ELR (cell line): Measurements from ENCODE around the gene ZNF148.

Source experiments
- DNase-seq: peaks from one replicate; pipeline ENCODE4 v3.0.0-alpha.2; 2015; ENCODE audit warnings: low read depth

ZNF148 gene

DNA sequence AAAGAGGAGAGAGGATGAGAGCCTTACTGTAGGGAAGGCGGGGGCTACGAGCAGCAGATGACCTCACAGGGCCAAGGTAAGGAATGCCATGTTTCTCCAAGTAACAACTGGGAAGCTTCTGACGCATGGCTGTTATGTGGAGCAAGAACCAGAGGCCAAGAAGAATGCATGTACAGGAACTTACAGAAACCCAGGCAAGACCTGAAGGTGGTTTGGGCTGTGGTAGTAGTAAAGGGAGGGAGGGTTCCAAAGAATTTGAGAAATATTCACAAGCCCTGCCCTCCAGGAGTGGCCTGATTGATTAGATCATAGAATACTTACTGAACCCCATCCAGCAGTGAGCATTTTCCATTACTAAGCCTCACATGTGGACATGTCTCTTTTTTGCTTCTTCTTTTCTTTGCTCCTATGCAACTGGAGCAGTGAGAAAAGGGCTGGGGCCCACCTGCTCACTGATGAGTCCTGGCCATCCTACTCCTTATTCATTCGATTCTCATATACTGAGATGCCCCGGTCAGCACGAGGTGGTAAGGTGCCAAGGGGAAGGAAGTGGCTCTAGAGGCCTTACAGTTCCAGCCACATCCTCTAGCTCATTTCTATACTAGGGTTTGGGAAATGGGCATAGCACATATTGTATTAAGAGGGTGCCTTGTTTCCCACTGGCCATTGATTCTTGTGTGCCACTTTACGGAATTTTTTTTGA lies 154.2 kb downstream of the ZNF148 start:
- DNase-seq = peak; percentile 28

DNA sequence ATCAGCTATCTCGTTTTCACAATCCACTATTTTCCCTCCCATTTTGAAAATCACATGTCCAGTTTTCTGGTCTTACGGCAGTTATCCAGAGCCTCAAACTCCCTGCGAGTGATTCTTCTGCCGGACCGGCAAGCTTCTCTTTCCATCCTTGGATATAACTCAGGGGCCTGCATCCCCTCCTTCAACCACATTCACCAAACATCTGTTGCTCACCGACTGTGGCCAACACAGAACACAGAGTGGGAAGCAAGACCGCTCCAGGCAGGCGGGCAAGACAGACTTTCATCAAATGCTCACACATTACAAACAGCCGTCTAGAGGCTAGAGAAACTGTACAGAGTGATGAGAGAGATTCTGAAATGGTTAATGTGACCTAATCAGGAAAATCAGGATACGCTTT lies 154.9 kb downstream of the ZNF148 start:
- no peak for DNase-seq

- DNase-seq = no peak
Measured at GRCh38 chr3:125219261-125219701, 155.8 kb downstream of the ZNF148 start.

- DNase-seq = peak; percentile 91
Measured at GRCh38 chr3:125214738-125215137, 160.4 kb downstream of the ZNF148 start.

DNA sequence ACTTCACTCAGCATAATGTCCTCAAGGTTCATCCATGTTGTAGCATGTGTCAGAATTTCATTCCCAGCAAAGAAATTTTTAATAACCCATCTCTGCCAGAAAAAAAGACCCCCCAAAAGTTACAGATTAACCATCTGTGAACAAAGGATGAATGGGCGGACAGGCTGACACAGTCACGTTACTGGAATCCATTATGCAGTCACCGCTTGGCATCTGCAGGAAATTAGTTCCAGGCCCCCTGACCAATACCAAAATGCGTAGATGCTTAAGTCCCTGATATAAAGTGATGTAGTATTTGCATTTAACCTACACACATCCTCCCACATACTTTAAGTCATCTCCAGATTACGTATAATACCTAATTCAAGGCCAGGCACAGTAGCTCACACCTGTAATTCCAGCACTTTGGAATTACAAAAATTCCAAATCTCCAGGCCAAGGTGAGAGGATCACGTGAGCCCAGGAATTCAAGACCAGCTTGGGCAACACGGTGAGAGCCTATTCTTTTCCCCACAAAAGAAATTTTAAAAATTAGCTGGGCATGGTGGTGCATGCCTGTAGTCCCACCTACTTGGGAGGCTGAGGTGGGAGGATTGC lies 161.1 kb downstream of the ZNF148 start:
- DNase-seq = peak; percentile 95

DNA sequence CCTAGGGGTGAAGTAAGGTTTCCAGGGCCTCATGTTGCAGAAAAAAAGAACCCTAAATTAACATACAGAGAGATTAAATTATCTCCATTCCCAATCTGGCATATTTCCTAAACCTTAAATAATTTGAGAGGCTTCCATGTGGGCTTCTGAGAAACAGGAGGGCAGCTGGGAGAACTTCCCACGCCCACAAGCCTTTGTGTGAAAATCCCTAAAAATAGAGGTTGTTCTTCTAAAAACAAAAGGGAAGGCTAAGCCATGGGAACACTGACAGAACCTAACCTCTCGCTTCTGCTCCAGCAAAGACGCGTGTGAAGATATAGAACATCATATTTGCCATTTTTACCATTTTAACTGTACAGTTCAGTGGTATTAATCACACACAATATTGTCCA lies 161.8 kb downstream of the ZNF148 start:
- DNase-seq = peak; percentile 15

DNA sequence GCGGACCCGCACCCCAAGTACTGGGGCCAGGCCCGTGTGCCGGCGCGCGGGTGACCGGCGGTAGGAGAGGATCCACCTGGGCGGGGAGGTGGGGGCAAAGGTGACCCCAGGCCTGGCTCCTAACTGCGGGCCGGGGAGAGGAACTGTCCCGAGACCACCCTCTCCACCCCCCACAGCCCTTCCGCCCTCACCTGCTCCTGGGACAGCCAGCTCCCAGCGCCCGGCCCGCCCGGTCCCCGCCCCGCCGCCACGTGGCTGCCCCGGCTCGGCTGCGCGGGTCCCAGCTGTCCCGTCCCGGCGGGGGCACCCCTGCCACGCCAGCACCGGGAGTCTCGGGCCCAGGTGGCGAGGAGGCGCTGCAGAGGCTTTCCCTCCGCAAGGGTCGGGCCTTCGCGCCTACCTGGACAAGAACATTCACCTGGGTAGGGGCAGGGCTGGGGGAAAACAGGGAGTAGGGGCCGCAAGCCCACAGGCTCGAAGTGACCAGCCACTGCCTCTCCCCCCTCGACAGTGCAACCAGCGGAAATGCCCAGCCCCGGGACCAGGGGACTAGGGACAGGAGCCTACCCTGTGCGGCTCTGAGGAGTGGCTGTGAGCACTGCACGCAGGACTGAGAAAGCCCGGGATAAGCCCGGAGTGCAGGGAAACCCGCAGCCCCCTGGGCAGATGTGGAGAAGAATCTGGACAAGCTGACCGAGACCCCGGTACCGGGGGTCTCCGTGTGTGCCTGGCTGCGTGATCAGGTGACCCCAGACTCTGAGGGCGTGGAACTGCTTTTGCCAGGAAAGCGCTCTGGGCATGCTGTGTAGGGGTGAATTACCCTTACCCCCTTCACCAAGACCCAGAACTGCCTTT lies 162.4 kb downstream of the ZNF148 start, which contains the start of gene SLC12A8:
TSS of gene SLC12A8 (minus strand) at position 240 of the 855 bp plus-strand sequence. CDS start 1,399 bp downstream, outside the sequence.
- no peak for DNase-seq

- DNase-seq = no peak
Measured at GRCh38 chr3:125212091-125212508, 163.0 kb downstream of the ZNF148 start.

- DNase-seq = no peak
Measured at GRCh38 chr3:125211523-125212090, 163.5 kb downstream of the ZNF148 start.

DNA sequence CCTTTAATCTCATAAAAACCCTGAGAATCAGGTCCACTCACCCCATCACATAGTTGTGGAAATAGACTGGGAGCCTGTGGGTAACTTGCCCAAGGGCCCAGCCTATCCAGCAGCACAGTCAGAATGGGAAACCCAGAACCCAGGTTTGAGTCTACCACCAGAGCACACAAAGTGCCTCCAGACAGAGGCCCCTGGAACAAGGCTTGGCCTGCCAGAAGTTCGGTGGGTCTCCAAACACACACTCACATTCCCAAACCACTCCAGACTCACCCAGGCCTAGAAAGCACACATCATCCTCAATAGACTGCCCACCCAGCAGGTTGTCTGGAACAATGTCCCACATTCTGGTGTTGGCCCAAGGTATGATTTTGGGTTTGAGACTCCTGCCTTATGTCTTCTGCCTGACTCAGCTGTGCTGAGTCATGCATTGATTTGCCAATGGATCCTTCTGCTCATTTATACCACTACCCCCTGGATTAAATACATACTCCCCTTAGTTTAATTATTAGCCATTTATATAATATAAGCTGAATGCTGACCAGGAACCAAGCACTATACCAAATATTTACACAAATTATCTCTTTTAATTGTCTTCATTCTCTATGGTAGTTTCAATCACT lies 167.1 kb downstream of the ZNF148 start:
- peak; percentile 25 for DNase-seq

GRCh38 chr3:125207507-125207906 lies 167.6 kb downstream of the ZNF148 start:
- DNase-seq = no peak

DNA sequence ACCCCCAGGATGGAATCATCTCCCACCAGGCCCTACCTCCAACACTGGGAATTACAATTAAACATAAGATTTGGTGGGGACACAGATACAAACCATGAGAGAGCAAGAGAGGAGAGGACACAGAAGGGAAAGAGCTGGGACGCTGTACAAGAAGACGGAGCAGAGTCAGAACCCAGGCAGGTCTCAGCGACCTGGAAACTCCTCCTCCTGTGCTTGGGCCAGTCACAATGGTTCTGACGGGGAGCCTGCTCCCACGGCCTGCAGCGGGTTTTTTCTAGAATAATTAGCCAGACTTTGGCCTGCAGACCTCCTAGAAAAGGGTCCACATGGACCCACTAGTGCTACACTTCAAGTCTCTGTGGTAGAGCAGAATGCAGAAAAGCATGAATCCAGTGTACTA lies 168.2 kb downstream of the ZNF148 start:
- DNase-seq = no peak

DNA sequence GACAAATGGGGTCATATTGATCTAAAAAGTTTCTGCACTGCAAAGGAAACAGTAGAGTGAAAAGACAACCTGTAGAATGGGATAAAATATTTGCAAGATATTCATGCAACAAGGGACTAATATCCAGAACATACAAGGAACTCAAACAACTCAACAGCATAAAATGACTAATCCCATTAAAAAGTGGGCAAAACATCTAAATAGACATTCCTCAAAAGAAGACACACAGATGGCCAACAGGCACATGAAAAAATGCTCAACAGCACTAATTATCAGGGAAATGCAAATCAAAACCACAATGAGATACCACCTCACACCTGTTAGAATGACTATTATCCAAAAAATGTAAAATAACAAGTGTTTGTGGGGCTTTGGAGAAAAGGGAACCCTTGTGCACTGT lies 171.4 kb downstream of the ZNF148 start:
- no peak for DNase-seq

- peak; percentile 28 for DNase-seq
Measured at GRCh38 chr3:125202197-125202596, 172.9 kb downstream of the ZNF148 start.

GRCh38 chr3:125200731-125201139 lies 174.4 kb downstream of the ZNF148 start:
- no peak for DNase-seq

DNA sequence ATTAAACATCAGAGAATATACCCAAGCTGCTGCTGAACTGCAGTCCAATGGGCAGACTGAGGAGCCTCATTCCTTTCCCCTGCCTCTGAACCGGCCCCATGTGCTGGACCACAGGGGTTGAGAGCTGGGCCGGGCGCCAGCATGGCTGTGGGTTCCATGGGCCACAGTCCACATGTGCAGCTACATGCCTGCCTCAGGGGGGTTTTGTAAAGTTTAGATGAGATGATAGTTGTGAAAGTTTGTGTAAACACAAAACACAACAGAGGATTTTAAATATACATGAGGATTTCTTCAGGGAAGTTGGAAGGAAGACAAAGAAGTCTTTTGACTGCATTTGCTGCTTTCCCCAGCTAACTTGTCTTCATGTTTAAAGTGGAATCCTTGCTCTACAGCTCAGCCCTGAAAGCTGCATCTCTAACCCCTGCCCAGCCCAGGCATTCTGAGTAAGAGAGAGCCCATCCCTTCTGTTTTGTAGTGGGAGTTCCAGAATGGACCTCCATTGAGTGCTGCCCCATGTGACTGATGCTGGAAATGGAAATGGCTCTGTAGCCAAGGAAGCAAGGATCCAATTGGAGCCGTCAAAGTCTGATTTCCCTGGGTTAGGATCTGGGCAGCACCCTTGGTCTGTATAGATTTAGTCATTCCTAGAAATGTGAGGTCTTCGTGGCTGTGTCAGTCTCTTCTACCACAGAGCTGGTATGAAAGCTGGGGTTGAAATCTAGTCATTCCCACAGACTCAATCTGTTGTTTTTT lies 180.1 kb downstream of the ZNF148 start:
- peak; percentile 31 for DNase-seq

GRCh38 chr3:125194061-125194848 lies 180.9 kb downstream of the ZNF148 start:
- no peak for DNase-seq

DNA sequence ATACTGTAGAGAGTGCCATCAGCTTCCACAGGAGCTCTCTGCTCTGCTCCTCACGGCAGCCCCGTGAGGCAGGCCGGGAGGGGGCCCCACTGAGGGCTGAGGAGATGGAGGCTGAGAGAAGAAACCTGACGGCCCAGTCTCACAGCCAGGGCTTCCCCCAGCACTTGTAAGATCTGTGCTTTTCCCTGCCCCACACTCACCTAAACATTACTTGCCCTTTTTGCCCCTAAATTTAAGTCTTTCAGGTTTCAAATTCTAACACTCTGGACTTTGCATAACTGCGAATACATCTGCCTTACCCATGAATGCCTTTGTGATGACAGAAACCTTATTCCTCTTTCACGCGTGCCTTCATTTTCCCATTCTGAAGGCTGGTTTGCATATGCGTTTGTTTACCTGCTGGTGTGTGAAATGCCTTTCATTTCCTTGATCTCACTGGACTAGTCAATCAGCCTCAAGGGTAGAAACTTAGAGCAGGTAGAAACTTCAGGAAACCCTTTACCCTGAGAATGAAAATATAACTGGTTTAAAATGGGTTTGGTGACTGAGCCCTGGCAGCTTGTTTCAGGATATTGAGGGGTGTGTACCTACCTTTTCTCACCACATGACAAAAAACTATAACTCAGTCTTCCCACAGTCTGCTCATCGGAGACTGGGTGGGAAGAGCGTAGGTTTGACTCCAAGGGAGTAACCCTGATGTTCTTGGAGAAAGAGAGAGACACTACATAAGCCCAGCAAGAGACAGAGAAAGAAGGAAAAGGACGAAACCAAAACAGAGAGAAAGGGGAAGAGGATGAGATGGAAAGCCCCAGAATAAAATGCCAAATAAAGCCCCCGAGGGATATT lies 182.7 kb downstream of the ZNF148 start:
- no peak for DNase-seq

DNA sequence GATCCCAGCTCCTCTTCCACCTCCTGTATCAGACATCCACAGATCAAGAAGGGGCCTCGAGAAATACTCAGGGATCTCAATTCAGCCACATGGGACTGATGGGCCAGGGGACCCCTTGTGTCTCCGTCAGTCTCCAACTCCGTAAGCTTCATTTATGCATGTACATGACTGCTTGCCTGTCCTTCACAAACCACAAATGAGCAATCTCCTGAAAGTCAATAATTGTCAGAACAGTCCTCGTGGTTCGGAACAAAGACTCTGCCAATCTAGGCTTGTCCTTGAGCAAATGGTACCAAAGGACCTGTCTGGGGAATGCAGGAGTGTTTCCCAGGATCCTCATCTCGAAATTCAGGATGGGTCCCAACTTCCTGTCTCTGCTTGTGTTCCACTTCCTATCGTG lies 183.4 kb downstream of the ZNF148 start:
- DNase-seq = no peak
